ENCODE results near the gene PHKB. TPM values are rescaled to one million over a fixed set of nuclear protein-coding genes. Genes with fewer than 3 reads are reported as not detected.

Gene PHKB
- total RNA-seq, 1 donor: 104 TPM

DNA sequence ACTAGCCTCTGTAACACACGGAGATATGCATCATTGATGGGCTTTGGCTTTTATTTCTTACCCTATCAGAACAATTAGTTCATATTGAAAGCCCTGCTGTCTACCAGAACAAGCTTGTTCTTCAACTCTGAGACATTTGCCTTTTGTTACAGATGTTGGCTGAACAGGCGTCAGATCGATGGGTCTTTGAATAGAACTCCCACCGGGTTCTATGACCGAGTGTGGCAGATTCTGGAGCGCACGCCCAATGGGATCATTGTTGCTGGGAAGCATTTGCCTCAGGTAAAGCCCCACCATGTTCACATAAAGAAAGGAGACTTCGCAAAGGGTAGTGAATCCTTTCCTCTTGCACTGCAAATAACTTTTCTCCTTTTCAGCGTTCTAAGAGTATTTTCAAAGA is 232.1 kb downstream of the PHKB start:
- TF ChIP-seq, protein P1, sequence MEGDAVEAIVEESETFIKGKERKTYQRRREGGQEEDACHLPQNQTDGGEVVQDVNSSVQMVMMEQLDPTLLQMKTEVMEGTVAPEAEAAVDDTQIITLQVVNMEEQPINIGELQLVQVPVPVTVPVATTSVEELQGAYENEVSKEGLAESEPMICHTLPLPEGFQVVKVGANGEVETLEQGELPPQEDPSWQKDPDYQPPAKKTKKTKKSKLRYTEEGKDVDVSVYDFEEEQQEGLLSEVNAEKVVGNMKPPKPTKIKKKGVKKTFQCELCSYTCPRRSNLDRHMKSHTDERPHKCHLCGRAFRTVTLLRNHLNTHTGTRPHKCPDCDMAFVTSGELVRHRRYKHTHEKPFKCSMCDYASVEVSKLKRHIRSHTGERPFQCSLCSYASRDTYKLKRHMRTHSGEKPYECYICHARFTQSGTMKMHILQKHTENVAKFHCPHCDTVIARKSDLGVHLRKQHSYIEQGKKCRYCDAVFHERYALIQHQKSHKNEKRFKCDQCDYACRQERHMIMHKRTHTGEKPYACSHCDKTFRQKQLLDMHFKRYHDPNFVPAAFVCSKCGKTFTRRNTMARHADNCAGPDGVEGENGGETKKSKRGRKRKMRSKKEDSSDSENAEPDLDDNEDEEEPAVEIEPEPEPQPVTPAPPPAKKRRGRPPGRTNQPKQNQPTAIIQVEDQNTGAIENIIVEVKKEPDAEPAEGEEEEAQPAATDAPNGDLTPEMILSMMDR (IDR thresholded peaks at IDR 0.05; ENCODE audit: insufficient read depth, low read depth, low read length): no peak
- DNase-seq (ENCODE audit: low read depth): no peak
- H3K4me3 ChIP-seq (ENCODE audit: low read depth, low read length): no peak overlapping the region

GRCh38 chr16:47694543-47694942 is 233.4 kb downstream of the PHKB start:
- TF ChIP-seq, protein P1 (IDR thresholded peaks at IDR 0.05; ENCODE audit: insufficient read depth, low read depth, low read length): no peak
- no peak for DNase-seq (ENCODE audit: low read depth)
- H3K4me3 ChIP-seq (ENCODE audit: low read depth, low read length): no peak overlapping the region

- H3K4me3 ChIP-seq (ENCODE audit: low read depth, low read length): no peak overlapping the region
- TF ChIP-seq, protein P1 (IDR thresholded peaks at IDR 0.05; ENCODE audit: insufficient read depth, low read depth, low read length): no peak
- DNase-seq (ENCODE audit: low read depth): no peak
These were observed 234.6 kb downstream of the PHKB start for GRCh38 chr16:47695756-47696155.

- DNase-seq (ENCODE audit: low read depth): no peak
- TF ChIP-seq, protein P1 (IDR thresholded peaks at IDR 0.05; ENCODE audit: insufficient read depth, low read depth, low read length): no peak
- no peak overlapping the region for H3K4me3 ChIP-seq (ENCODE audit: low read depth, low read length)
These were observed 236.7 kb downstream of the PHKB start for GRCh38 chr16:47697826-47698225.

DNA sequence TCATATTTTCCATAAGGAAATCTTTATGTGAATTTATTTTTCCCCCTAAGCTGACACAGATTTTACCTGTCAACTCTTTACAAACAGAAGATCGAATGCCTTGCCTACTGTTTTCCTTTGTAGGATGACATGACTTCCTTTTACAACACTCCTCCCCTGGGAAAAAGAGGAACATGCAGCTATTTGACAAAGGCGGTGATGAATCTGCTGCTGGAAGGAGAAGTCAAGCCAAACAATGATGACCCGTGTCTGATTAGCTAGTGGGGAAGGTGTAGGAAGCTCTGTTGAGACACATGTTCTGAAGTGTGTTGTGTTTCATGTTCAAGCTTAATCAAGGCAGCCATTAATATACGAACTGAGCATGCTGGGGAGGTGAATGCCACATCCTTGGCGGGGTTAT is 238.0 kb downstream of the PHKB start:
- TF ChIP-seq, protein P1 (IDR thresholded peaks at IDR 0.05; ENCODE audit: insufficient read depth, low read depth, low read length): no peak
- no peak overlapping the region for H3K4me3 ChIP-seq (ENCODE audit: low read depth, low read length)
- no peak for DNase-seq (ENCODE audit: low read depth)

- H3K4me3 ChIP-seq (ENCODE audit: low read depth, low read length): no peak overlapping the region
- TF ChIP-seq, protein P1 (IDR thresholded peaks at IDR 0.05; ENCODE audit: insufficient read depth, low read depth, low read length): no peak
- DNase-seq (ENCODE audit: low read depth): no peak
These were observed 239.9 kb downstream of the PHKB start for GRCh38 chr16:47700857-47701587.

- no peak overlapping the region for H3K4me3 ChIP-seq (ENCODE audit: low read depth, low read length)
- TF ChIP-seq, protein P1 (IDR thresholded peaks at IDR 0.05; ENCODE audit: insufficient read depth, low read depth, low read length): no peak
- no peak for DNase-seq (ENCODE audit: low read depth)
These were observed 244.1 kb downstream of the PHKB start for GRCh38 chr16:47705266-47705665.
